GM19099 (cell line): ENCODE data around the gene CCDC40.

Experiments
- POLR2A ChIP-seq: IDR thresholded peaks from 3 replicates; pipeline ENCODE4 v1.6.1; 2011; ENCODE audit warnings: low read depth; ENCODE audit not compliant: insufficient read length; ENCODE audit errors: extremely low read depth

The CCDC40 gene

DNA sequence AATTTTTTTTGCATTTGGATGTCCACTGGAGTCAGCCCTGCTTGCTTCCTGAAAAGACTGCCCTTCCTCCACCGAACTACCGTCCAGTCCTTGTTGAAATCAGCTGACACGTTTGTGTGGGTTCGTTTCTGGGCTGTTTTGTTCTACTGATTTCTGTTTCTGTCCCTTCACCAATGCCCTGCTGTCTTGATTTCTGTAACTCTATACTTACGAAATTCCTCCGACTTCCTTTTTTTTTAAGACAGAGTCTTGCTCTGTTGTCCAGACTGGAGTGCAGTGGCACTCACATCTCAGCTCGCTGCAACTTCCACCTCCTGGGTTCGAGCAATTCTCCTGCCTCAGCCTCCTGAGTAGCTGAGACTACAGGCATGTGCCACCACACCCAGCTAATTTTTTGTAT, 56.5 kb downstream of the CCDC40 start:
- TF ChIP-seq POLR2A, result no peak

DNA sequence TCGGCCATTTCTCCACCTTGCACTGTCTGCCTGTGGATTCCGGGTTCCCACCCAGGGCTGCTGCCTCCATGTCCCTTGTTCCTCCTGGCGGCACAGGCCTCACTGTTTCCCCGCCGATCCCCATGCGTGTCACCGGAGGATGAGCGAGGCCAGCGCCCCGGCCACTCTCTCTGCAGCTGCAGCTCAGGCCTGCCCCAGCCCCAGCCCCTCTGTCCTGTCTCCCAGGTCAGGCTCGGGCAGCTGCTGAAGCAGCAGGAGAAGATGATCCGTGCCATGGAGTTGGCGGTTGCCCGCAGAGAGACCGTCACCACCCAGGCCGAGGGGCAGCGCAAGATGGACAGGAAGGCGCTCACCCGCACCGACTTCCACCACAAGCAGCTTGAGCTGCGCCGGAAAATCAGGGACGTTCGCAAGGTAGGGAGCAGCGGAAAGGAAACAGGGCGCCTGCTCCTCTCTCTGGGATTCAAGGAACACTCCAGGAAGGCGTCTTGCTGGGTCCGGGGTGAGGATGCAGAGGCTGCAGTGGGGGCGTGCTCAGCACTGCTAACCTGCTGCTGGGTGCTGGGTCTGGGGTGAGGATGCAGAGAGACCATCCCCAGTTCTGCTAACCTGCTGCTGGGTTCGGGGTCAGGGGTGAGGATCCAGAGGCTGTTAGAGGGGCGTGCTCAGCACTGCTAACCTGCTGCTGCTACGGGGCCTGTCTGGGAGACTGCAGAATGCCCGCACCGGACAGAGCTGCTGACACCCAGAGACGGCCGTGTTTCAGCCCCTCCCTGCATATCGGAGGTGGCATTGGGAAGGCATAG, 58.8 kb downstream of the CCDC40 start:
- no peak for TF ChIP-seq POLR2A

DNA sequence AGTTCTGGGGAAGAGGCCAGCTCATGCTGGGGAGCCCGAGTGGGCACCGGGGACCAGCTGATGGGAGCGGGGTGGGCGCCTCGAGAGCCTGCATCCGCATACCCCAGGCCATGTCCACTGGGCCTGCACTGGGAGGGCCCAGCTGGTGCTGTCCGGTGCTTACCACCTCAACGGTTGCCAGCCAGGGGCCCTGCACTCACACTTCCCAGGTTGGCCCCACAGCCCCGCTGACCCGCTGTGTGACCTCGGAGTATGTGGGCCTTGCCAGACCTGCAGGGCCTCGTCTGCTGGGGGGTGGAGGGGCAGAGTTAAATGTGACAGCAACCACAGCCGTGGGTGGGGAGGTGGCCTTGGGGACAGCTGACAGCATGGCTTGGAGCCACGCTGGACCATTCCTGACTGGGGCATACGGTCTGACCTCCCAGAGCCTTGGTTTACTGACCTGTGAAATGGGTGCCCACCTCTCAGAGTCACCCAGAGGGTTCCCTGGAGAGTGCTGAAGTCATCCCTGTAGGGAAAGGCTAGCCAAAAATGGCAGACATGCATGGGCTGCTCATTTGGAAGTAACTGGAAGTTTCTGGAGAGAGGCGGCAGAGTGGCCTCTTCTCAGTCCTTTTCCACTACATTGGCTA, 59.5 kb downstream of the CCDC40 start:
- TF ChIP-seq POLR2A, result no peak

DNA sequence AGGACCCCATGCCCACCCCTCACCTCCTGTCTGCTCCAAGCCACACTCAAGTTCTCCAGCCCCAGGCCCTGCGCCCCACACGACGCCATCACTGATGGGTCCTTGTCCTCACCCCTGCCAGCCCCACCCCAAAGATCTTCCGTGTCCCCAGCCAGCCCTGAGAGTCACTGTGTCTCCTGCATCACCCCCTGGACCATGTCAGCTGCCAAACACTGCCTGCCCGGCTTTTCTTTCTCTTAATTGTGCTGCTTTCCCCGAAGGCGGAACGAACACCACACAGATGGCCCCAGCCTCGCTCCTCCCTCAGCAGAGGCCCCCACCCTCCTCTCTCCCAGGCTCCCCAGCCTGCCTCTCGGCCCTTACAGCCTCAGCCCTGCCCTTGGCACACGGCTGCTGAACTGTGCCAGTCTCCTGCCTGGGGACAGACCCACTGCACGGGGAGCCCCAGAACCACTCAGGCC, 60.1 kb downstream of the CCDC40 start:
- no peak for TF ChIP-seq POLR2A

DNA sequence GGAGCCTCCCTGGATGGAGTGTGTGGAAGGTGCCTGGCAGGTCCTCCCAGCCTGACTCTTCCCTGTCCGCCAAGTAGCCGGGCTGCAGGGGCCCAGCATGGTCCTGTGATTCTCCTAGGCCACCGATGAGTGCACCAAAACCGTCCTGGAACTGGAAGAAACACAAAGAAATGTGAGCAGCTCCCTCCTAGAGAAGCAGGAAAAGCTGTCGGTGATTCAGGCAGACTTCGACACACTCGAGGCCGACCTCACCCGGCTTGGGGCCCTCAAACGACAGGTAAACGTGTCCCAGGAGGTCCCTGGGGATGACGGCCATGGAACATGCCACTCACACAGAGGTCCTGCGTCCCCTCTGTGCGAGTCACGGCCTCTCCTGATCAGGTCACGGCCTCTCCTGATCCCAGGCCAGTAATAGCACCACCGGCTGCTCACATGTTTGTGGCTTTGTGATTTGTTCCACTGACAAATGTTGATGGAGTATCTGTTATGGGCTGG, 60.7 kb downstream of the CCDC40 start:
- TF ChIP-seq POLR2A, result no peak

DNA sequence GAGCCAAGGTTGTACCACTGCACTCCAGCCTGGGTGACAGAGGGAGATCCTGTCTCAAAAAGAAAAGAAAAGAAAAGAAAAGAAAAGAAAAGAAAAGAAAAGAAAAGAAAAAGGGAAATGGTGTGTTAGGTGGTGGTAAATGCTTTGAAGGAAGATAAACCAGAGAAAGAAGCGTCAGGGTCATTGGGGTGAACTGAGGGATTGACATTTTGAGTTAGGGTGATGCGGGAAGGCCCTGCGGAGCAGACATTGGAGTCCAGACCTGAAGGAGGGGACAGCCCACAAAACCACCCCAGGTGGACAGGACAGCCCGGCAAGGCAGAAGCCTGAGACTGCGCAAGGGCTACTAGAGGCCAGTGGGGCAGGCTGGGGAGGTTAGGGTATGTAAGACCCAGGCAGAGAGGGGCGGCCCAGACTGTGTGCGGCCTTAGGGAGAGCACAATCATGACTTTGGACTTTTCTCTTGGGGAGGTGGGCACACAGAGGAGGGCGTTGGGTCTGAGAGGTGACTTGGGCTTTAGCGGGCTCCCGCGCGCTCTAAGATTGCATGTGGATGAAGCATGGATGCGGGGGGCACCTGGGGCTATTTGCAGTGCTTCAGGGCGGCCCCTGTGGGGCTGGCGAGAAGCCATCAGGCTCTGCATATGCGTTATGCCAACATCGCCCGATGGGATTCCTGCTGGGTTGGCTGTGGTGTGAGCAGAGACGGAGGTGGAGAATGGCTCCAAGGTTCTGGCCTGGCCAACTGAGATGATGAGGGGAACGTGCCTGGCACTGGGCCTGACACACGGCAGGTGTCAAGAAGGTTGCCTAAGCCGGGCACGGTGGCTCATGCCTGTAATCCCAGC, 61.6 kb downstream of the CCDC40 start:
- no peak for TF ChIP-seq POLR2A

DNA sequence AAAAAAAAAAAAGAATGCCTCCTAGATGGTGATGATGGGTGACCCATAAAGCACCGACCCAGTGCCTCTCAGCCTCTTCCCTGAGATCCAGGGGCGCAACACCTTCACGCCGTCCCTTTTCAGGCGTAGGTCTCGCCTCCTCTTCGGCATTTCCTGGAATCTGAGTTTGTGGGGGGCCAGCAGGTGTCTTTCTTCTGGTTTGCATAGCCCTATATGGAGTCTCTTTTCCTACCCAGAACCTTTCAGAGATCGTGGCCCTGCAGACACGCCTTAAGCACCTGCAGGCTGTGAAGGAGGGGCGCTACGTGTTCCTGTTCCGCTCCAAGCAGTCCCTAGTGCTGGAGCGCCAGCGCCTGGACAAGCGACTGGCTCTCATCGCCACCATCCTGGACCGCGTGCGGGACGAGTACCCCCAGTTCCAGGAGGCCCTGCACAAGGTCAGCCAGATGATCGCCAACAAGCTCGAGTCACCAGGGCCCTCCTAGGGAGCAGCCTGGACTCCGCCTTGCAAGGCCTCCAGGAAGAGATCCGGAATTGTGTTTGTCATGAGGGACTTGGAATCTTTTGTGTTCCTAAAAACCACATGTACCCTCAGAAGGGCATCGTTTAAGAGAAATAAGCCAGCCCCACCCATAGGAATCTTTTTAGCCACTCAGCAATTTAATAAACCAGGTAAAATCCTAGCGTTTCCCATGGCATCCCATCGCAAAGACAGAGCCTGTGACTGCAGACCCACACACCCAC, 63.0 kb downstream of the CCDC40 start:
- no peak for TF ChIP-seq POLR2A

DNA sequence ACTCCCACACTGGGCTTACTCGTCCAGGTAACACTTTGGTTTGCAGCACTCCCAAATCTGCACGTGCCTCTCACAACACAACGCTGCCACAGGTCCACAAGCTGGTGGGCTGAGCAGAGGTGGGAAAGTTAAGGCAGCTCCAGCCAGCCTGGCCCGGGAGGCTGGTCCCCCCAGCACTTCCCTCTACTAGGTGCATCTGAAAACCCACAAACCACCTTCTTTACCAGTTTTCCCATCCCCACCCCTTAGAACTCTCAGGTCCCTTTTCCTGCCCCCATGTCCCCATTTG, 63.5 kb downstream of the CCDC40 start:
- TF ChIP-seq POLR2A, result no peak

DNA sequence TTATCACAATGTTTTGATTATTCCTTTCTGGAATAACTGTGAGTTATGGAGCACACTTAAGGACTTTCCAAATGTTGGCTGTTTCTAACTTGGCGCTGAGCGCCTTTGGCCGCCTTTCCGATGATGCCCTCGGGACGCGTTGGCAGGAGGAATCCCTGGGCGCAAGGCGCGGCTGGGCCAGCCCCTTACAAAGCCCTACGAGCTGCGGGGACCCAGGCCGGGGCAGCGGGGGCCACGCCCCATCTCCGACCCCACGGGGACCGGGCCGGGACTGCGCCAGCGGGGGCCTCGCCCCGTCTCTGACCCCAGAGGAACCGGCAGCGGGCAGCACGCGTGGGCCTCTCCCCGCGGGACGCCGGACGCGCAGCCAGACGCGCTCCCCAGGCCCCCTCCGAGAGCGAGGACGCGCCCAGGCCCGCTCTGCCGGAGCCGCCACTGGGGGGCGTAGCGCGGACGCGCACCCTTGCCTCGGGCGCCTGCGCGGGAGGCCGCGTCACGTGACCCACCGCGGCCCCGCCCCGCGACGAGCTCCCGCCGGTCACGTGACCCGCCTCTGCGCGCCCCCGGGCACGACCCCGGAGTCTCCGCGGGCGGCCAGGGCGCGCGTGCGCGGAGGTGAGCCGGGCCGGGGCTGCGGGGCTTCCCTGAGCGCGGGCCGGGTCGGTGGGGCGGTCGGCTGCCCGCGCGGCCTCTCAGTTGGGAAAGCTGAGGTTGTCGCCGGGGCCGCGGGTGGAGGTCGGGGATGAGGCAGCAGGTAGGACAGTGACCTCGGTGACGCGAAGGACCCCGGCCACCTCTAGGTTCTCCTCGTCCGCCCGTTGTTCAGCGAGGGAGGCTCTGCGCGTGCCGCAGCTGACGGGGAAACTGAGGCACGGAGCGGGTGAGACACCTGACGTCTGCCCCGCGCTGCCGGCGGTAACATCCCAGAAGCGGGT, 64.8 kb downstream of the CCDC40 start, which contains the start of gene GAA:
Gene GAA (plus strand): TSS at position 571 of the 935 bp plus-strand sequence. CDS start 3,006 bp downstream, outside the sequence.
- TF ChIP-seq POLR2A, result peak; percentile 85

DNA sequence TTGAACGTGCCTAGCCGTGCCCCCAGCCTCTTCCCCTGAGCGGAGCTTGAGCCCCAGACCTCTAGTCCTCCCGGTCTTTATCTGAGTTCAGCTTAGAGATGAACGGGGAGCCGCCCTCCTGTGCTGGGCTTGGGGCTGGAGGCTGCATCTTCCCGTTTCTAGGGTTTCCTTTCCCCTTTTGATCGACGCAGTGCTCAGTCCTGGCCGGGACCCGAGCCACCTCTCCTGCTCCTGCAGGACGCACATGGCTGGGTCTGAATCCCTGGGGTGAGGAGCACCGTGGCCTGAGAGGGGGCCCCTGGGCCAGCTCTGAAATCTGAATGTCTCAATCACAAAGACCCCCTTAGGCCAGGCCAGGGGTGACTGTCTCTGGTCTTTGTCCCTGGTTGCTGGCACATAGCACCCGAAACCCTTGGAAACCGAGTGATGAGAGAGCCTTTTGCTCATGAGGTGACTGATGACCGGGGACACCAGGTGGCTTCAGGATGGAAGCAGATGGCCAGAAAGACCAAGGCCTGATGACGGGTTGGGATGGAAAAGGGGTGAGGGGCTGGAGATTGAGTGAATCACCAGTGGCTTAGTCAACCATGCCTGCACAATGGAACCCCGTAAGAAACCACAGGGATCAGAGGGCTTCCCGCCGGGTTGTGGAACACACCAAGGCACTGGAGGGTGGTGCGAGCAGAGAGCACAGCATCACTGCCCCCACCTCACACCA, 65.7 kb downstream of the CCDC40 start:
- TF ChIP-seq POLR2A, result no peak

DNA sequence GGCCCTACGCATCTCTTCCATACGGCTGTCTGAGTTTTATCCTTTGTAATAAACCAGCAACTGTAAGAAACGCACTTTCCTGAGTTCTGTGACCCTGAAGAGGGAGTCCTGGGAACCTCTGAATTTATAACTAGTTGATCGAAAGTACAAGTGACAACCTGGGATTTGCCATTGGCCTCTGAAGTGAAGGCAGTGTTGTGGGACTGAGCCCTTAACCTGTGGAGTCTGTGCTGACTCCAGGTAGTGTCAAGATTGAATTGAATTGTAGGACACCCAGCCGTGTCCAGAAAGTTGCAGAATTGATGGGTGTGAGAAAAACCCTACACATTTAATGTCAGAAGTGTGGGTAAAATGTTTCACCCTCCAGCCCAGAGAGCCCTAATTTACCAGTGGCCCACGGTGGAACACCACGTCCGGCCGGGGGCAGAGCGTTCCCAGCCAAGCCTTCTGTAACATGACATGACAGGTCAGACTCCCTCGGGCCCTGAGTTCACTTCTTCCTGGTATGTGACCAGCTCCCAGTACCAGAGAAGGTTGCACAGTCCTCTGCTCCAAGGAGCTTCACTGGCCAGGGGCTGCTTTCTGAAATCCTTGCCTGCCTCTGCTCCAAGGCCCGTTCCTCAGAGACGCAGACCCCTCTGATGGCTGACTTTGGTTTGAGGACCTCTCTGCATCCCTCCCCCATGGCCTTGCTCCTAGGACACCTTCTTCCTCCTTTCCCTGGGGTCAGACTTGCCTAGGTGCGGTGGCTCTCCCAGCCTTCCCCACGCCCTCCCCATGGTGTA, 66.4 kb downstream of the CCDC40 start:
- no peak for TF ChIP-seq POLR2A

DNA sequence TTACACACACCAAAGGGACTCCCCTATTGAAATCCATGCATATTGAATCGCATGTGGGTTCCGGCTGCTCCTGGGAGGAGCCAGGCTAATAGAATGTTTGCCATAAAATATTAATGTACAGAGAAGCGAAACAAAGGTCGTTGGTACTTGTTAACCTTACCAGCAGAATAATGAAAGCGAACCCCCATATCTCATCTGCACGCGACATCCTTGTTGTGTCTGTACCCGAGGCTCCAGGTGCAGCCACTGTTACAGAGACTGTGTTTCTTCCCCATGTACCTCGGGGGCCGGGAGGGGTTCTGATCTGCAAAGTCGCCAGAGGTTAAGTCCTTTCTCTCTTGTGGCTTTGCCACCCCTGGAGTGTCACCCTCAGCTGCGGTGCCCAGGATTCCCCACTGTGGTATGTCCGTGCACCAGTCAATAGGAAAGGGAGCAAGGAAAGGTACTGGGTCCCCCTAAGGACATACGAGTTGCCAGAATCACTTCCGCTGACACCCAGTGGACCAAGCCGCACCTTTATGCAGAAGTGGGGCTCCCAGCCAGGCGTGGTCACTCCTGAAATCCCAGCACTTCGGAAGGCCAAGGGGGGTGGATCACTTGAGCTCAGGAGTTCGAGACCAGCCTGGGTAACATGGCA, 67.1 kb downstream of the CCDC40 start:
- no peak for TF ChIP-seq POLR2A
